Measurements from ENCODE around the gene DCUN1D2.
A peak's percentile ranks its signal among the peaks of the same experiment; 100 is the strongest.

Gene DCUN1D2

DNA sequence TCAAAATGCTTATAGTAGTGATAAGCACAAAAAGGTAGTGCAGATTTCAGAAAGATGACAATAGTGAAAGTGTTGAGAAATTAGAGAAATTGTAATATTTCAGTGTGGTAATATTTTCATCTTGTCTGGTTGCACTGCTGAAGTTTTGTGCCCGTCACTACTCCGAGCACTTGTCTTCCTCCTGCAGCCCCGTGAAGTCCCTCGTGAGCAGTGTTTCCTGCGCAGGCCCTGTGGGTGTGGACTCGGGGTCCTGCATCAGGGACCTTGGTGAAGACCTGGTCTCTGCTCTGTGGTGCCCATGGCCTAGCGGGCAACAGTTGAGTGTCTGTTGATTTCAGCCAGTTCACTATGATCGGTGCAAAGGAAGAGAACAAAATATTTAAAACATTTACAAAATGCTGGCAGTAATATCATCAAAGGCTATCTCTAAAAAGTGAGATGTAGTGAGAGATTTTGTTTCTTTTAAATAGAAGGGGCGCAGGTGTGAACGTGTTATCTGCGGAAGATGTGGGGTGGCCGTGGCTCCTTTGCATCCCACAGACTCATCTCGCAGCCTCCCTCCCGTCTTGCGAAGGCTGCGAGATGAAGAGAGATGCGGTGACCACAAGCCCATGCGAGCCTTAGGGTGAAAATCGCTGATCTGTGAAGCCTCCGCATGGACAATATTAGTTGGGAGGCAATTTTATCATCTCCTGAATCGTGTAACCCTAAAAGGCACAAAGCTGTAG lies 27.7 kb upstream of the DCUN1D2 start:
- DNase-seq, result no peak

DNA sequence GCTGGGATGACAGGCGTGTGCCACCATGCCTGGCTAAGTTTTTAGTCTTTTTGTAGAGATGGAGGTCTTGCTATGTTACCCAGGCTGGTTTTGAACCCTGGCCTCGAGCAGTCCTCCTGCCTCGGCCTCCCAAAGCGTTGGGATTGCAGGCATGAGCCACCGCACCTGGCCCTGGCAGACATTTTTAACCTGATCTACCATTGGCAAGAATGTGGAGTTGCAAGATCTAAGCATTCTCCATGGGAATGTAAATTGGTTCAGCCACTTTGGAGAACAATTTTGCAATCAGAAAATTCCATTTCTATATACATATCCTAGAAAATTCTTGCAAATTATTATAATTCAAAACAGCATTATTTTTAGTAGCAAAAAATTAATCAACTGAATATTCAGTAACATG lies 24.3 kb upstream of the DCUN1D2 start:
- DNase-seq, result no peak

DNA sequence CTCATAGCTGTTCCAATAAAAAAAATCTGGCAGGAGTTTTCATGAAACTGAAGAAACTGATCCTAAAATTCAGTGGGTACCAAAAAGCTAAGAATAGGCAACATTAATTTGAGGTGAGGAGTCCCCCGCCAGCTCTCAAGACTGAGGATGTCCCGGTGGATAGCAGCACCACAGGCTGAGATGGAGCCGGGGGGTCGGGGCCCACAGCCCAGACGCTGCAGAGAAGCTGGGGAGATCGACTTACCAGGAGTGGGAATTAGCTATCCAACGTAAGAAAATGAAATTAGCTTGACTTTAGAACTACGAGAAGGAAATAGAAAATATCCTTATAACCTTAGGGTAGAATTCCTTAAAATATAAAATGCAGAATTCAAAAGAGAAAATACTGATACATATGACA lies 23.2 kb upstream of the DCUN1D2 start:
- no peak for DNase-seq

DNA sequence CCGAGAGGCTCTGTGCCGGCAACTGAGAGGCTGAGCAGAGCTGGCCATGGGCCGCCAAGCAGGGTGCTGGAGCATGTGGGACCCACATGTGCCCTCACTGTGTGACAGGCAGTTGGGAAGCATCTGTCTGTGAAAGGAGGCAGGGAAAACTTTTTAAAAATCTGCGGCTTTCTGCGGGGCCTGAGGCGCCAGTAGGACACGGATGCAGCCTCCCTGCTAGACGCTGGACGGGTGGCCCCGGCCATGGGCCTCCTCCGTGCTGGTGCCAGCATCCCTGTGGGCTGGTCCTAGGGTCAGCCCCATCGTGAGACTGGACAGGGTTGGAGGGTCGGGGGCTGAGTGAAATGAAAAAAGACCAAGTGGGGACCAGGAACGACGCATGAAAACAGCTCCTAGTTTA lies 20.9 kb upstream of the DCUN1D2 start:
- DNase-seq, result no peak

DNA sequence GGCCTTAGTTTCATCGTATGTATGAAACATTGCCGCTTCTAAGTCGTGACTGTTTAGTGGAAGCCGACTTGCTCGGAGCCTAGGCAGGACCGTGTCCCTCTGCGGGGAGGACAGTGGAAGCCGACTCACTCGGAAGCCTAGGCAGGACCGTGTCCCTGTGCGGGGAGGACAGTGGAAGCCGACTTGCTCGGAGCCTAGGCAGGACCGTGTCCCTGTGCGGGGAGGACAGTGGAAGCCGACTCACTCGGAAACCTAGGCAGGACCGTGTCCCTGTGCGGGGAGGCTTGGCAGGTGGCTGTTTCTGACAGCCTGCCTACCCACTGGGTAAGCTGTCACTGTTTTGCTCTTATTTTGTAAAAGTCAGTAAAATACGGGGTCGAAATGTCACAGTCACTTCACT lies 20.4 kb upstream of the DCUN1D2 start:
- no peak for DNase-seq

DNA sequence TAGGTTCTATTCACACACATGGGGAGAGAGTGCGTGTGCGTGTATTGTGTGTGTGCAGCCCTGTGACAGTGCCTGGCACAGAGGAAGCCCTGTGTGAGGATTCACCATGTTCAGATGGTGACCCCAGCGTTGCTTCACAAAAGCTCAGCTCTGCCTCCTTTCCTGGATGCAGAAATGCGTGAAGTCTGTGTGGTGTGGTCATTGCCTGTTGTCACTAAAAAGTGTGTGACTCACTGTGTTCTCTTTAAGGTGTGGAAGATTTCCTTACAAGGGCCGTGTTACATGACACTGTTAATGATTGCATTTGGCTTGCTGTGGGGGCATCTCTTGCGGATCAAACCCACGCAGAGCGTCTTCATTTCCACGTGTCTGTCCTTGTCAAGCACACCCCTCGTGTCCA lies 19.5 kb upstream of the DCUN1D2 start:
- no peak for DNase-seq

DNA sequence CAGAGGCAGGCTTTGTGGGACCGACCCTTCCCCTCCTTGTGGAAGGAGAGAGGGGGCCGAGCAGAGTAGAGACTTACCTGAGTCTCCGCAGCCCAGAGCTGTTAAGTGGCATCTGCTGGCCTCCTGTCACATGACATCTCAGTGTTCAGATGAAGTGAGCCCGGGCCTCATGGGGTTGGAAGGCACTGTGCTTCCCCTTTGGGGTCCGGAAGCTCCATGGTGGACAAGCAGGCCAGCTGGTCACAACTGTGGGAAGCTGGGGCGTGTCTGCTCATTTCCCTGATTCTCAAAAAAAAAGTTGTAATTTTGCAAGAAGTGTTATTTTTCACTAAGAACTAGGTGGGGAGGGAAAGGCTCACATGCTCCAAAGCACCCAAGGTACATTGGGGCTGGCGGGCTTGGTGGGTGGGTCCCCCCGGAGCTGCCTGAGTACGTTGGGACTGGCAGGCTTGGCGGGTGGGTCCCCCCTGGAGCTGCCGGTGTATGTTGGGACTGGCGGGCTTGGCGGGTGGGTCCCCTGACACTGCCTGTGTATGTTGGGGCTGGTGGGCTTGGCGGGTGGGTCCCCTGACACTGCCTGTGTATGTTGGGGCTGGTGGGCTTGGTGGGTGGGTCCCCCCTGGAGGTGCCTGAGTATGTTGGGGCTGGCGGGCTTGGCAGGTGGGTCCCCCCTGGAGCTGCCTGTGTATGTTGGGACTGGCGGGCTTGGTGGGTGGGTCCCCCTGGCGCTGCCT lies 18.2 kb upstream of the DCUN1D2 start:
- DNase-seq, result no peak

DNA sequence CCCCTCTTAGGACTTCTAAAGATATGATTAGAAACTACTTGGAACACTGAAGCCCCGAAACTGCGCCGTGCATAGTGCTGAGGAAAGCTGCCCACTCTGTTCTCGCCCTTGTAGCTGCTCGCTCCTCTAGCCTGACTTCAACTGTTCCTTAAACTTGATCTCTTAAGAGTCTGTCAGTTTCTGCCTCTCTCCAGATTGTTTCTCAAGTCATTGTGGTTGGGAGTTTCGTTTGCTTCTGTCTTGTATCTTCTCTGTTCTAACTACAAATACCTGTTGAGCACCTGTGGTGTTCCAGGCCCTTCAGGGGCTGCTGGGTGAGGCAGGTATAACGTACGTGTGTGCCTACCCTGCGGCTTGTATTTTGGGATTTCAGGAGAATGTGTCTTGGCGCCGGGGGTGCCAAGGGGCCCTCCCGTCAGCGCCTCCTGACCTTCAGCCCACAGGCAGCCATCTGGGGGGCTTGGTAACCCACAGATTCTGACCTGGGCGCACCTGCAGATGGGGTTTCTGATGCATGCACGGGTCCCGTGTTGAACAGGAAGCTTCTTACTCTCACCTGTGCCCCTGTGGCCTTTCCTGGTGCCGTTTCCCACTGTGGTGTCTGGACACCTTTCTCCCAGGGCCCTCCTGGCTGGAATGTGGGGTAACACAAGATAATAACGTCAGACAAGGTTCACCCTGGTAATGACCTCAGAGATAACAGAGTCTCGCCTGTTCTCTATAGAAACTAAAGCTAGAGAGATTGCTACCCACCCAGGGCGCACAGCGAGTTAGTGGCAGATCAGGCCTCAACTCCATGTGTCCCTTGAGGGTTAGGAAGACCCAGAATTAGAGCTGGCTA lies 17.2 kb upstream of the DCUN1D2 start:
- no peak for DNase-seq

DNA sequence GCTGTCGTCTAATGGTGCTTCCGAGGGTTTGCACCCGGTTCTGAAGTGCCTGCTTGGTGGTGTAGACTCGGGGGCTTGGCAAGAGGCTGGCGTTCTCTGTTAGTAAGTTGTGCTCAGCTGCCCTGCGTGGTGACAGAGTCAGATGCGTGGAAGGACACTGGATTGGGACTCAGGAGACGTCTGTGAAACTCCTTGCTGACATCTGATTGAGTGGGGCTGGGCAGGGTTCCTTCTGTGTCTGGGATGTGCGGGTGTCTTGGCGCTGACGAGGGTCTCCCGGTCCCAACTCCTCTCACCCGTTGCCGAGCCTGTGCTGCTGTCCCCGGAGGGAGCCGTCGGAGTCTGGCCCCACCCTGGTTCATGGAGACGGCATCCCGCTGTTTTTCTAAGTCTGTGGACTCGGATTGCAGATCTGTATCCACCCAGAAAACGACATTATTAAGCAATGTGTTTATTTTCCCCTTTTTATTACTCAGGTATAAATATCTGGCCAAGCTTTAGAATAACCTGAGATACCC lies 16.4 kb upstream of the DCUN1D2 start:
- DNase-seq, result no peak

DNA sequence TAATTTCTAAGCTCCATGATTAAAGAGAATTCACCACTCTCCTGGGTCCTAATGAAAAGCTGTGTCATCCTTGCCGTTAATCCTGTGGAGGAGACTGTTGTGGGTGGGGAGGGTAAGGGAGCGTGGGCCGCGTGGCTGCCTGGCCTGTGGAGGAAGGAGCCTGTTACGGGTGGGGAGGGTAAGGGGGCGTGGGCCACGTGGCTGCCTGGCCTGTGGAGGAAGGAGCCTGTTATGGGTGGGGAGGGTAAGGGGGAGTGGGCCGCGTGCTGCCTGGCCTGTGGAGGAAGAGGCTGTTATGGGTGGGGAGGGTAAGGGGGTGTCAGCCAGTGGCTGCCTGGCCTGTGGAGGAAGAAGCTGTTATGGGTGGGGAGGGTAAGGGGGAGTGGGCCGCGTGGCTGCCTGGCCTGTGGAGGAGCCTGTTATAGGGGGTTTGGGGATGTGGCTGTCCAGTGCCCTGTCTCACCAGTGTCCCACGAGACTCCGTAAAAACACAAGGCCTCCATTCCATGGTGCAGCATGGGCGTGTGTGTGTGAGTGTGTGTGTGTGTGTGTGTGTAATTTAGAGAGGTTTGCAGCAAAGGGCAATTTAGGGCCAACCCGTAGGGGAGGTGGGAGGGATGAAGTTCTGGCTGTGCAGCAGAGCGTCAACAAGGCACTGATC lies 15.6 kb upstream of the DCUN1D2 start:
- DNase-seq, result no peak

DNA sequence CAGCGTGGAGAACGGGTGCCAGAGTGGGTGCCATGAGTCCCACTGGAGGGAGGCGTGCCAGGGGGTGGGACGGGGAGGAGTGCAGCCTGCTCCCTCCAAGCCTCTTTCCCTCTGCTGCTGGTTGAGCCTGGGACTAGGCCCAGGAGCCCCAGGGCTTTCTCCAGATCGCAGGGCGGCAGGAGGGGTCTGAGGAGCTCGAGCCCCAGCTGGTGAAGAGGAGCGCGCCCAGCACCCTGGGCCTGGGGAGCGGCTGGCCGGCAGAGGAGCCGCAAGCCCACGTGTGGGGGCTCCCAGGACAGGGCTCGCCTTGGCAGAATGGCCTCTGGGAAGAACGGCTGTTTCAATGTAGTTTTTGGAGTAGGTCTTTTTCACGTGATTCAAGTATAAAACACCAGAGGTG lies 12.2 kb upstream of the DCUN1D2 start:
- no peak for DNase-seq

DNA sequence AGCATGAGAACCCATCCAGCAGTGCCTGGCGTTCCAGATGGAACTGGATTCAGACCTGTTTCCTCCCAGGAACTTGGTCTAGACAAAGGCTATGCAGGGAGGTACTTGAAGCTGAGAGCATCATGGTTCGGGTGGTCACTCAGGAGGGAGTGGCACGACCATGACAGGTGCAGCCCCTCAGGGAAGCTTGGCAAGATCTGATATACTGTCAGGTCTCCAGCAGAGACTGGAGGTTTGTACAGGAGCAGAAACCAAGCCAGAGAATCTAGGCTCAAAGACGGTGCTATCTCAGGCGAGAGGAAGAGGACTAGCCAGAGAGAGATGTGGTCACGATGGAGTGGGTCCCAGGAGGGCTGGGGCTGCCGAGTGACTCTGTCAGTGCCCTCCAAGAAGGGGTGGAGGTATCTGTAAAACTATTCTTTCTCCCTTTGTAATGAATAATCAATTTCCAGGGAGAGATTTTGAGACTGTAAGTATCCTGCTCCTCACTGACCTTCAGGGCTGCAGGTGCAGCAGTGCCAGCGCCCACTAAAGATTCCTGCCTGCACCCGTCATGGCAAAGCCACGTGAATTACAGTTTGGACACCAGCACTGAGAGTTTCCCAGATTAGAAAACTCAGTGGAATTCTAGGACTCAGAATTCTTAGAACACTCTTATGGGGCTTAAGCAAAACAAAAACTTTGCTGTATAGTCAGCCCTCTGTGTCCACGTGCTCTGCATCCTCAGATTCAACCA lies 10.2 kb upstream of the DCUN1D2 start:
- no peak for DNase-seq

DNA sequence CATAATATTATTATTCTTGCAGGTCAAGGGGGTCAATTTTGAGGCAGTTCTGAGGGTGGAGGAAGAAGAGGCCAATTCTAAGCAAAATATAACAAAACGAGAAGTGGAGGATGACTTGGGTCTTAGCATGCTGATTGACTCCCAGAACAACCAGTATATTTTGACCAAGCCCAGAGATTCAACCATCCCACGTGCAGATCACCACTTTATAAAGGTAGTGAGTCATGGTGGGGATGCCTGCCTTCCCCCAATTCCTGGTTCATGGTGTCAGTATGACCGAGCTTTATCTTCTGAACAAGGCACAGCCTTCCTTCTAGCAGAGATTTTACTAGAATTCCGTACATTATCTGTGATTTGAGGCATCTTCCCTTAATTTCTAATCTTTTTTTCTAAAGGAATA lies 9.4 kb upstream of the DCUN1D2 start:
- no peak for DNase-seq

DNA sequence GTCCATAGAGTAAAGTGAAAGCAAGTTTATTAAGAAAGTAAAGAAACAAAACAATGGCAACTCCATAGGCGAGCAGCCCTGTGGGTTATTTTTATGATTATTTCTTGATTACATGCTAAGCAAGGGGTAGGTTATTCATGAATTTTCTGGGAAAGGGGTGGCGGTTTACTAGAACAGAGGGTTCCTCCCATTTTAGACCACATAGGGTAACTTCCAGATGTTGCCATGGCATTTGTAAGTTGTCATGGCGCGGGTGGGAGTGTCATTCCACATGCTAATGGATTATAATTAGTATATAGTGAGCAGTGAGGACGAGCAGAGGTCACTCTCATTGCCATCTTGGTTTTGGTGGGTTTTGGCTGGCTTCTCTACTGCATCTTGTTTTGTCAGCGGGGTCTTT lies 8.4 kb upstream of the DCUN1D2 start:
- DNase-seq, result no peak

DNA sequence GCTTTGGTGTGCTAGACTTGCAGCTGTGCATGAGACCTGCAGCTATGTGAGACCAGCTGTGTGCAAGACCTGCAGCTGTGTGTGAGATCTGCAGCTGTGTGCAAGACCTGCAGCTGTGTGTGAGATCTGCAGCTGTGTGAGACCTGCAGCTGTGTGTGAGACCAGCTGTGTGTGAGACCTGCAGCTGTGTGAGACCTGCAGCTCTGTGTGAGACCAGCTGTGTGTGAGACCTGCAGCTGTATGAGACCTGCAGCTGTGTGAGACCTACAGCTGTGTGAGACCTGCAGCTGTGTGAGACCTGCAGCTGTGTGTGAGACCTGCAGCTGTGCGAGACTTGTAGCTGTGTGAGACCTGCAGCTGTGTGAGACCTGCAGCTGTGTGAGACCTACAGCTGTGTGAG lies 6.7 kb upstream of the DCUN1D2 start:
- no peak for DNase-seq

DNA sequence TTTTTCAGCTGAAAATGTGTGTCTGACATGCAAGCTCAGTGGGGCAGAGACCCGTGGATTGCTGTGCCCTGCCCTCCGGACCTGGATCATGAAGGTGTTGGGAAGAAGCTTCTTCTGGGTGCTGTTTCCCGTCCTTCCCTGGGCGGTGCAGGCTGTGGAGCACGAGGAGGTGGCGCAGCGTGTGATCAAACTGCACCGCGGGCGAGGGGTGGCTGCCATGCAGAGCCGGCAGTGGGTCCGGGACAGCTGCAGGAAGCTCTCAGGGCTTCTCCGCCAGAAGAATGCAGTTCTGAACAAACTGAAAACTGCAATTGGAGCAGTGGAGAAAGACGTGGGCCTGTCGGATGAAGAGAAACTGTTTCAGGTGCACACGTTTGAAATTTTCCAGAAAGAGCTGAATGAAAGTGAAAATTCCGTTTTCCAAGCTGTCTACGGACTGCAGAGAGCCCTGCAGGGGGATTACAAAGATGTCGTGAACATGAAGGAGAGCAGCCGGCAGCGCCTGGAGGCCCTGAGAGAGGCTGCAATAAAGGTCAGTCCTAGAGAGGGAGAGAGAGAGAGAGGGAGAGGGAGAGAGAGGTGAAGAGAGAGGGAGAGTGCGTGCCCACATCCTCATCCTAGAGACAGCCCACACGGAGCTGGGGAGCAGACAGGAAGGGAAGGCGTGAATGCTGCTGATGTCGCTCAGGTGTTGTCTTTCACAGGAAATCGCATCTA lies 5.1 kb upstream of the DCUN1D2 start:
- DNase-seq, result no peak

DNA sequence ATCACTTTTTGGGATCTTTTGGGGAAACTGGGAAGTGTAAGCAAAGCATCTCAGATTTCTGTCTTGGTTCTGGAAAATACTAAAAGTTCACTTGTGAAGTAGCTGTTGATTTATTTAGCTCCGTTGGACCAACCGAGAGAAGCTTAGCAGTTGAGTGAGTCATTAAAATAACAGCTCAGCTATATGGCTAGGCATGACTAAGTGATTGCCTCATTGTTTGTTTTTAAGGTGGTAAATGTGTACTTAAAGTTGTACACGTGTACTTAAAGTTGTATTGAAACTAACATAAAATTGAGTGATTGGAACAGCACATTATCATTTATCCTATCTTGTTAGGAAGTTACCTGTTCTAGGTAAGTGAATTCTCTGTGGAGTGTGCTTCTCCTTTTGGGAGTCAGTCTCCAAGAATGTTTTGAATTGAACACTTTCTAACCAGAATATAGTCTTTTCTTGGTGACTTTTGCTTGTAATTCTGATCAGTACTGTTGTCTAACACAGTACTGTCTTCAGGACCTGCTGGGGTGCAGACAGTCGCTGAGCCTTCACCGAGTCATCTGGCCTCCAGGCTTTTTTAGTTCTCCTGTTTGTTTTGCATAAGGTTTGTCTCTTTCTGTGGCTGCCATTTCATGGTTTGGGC lies 2.9 kb upstream of the DCUN1D2 start:
- DNase-seq, result no peak

DNA sequence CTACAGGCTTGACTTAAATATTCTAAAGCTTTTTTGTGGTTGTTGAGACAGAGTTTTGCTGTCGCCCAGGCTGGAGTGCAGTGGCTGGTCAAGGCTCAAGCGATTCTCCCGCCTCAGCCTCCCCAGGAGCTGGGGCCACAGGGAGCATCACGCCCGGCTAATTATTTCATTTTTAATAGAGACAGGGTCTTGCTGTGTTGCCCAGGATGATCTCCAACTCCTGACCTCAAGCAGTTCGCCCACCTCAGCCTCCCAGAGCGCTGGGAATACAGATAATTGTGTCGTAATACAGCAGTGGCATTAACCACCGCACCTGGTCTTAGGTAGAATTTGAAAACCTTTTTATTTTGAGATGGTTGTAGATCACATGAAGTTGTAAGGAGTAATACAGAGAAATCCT lies 1.5 kb upstream of the DCUN1D2 start:
- no peak for DNase-seq

DNA sequence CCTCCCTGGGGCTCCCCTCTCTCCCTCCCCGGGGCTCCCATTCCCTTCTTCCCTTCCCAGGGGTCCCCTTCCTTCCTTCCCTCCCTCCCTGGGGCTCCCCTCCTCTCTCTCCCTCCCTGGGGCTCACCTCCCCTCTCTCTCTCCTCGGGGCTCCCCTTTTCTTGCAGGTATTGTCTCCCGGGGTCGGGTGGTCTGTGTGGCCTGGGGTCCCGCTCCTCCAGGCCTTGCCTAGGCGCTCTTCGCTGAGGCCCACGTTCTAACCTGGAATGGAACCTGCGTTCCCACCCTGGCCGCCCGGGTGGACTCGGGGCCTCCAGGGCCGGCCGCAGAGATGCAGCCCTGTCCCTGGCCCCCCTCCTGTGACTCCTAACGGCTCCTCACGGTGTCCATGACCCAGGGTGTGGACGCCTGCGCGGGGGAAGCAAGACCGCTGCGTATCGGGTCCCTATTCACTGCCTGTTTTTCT lies 940 bp upstream of the DCUN1D2 start:
- no peak for DNase-seq

DNA sequence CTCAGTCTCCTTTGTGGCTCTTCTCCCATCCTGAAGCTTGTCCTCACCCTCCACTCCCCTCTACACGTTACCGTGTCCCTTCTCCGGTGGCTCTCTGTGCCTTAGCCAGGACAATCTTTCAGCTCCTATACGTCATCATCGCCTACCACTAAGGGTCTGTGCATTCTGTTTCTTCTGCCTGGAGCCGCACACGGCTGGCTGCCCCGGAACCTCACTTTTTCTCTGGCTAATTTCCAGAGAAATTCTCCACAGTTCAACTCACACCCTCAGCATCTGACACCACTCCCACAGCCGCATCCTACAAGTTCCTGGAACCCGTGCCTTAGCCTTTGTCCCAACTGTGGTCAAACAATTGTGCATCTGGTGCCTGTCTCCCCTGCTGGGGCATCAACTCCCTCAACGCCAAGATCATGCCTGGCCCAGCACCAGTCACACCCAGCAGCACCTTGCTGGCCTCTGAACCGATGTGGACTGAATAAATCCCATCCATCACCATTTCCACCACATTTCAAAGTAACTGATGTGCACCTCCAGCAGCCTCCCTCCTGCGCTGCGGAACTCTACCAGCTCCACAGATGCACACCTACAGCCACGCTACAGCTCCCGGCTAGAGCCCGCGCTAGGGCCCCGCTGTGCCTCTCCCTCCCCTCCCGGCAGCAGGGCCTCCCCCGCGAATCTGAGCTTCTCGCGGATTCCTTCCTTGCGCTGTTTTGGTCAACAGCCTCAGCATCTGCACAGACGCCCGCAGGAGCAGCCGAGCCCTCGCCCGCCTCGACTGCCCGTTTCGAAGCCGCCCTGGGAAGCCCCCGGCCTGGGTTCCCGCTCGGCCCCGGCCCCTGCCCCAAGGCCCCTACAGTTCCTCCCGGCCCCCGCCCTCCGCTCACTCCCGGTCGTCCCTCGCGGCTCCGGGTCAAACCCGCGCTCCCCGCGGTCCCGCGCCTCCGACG lies 689 bp downstream of the DCUN1D2 start:
- DNase-seq, result peak; percentile 22 to 24

Data from stimulated activated CD4-positive, alpha-beta T cell treated with anti-CD3 and anti-CD28 coated beads, Interleukin-2, amount 100 ng/mL, for 48 hours (primary cell).